OCI-LY1 (cell line): Measurements from ENCODE around the gene SPIN2B.
"Not testable (repeated sequence)": the region's sequence is repeated elsewhere in the genome, so short reads cannot be mapped to it uniquely, and the experiment has no call there.

Source experiments
- H2AFZ ChIP-seq: fragments of 200-600 bp; sonication (generic), shearing (Covaris generic); 2 replicates; pipeline ENCODE4 v1.6.0; 2014; ENCODE audit warnings: antibody characterized with exemption, mild to moderate bottlenecking, low read length
- H3F3A ChIP-seq: fragments of 200-600 bp; sonication (generic), shearing (Covaris generic); 2 replicates; pipeline ENCODE4 v1.6.0; 2014; ENCODE audit warnings: mild to moderate bottlenecking, antibody characterized with exemption, low read length, moderate library complexity; ENCODE audit not compliant: insufficient read depth
- H3K27ac ChIP-seq: fragments of 200-600 bp; sonication (generic); 2 replicates; pipeline ENCODE4 v1.5.1; 2014; ENCODE audit warnings: low read length, mixed run types, mild to moderate bottlenecking, low read depth; ENCODE audit not compliant: poor library complexity, severe bottlenecking
- H3K27me3 ChIP-seq: fragments of 200-600 bp; sonication (generic); 2 replicates; pipeline ENCODE4 v1.6.0; 2014; ENCODE audit warnings: antibody characterized with exemption, mild to moderate bottlenecking, low read length, moderate library complexity; ENCODE audit not compliant: insufficient read depth
- H3K36me3 ChIP-seq: fragments of 200-600 bp; sonication (generic); 2 replicates; pipeline ENCODE4 v1.6.1; 2014; ENCODE audit warnings: mild to moderate bottlenecking, antibody characterized with exemption, low read length, moderate library complexity, mixed read lengths; ENCODE audit not compliant: insufficient read depth
- H3K4me1 ChIP-seq: fragments of 200-600 bp; sonication (generic); 2 replicates; pipeline ENCODE4 v1.5.1; 2014; ENCODE audit warnings: mild to moderate bottlenecking, low read length, moderate library complexity; ENCODE audit not compliant: insufficient read depth, severe bottlenecking
- H3K4me2 ChIP-seq: fragments of 200-600 bp; sonication (generic), shearing (Covaris generic); 2 replicates; pipeline ENCODE4 v1.6.1; 2014; ENCODE audit warnings: low read length
- H3K4me3 ChIP-seq: fragments of 200-600 bp; sonication (generic); 2 replicates; pipeline ENCODE4 v1.5.1; 2014; ENCODE audit warnings: low read length, low read depth, mild to moderate bottlenecking, mixed read lengths; ENCODE audit not compliant: poor library complexity, severe bottlenecking
- H3K79me2 ChIP-seq: fragments of 200-600 bp; shearing (Covaris generic); 2 replicates; pipeline ENCODE4 v1.6.1; 2016; ENCODE audit warnings: mixed run types, low read length, mixed read lengths; ENCODE audit not compliant: insufficient read depth
- H3K9ac ChIP-seq: fragments of 200-600 bp; sonication (generic), shearing (Covaris generic); 2 replicates; pipeline ENCODE4 v1.6.1; 2014; ENCODE audit warnings: mild to moderate bottlenecking, low read length, mixed read lengths
- H3K9me2 ChIP-seq: fragments of 200-600 bp; sonication (generic), shearing (Covaris generic); 2 replicates; pipeline ENCODE4 v1.6.1; 2014; ENCODE audit warnings: low read depth, mild to moderate bottlenecking, low read length, mixed read lengths
- H3K9me3 ChIP-seq: fragments of 200-600 bp; shearing (Covaris generic); 2 replicates; pipeline ENCODE4 v1.6.1; 2014; ENCODE audit warnings: low read length, mixed read lengths
- H4K20me1 ChIP-seq: fragments of 200-600 bp; sonication (generic), shearing (Covaris generic); 2 replicates; pipeline ENCODE4 v1.6.0; 2016; ENCODE audit warnings: mild to moderate bottlenecking, low read length; ENCODE audit not compliant: insufficient read depth
- CTCF ChIP-seq: fragments of 200-600 bp; sonication (generic), shearing (Covaris generic); IDR thresholded peaks from 2 replicates; pipeline ENCODE4 v1.5.1; 2017; ENCODE audit warnings: mild to moderate bottlenecking, antibody characterized with exemption, low read length, moderate library complexity, mixed read lengths
- EZH2 ChIP-seq: fragments of 200-600 bp; sonication (generic), shearing (Covaris generic); IDR thresholded peaks from 2 replicates; pipeline ENCODE4 v1.8.0; 2017; ENCODE audit warnings: borderline replicate concordance, mixed run types, mild to moderate bottlenecking, antibody characterized with exemption, low read length, moderate library complexity, mixed read lengths

SPIN2B gene

GRCh38 chrX:57121162-57121755 lies at the start of gene SPIN2B:
SPIN2B (minus strand) TSS chrX:57121548.
- Histone ChIP-seq H3K4me1 (peaks cover 12% of the 10 kb centered on the region), H4K20me1 (no peaks in the 10 kb centered on the region), H3K79me2 (no peaks in the 10 kb centered on the region), H3K9ac (peak within 1 kb of the TSS; percentile 70), H3K4me2 (peak within 1 kb of the TSS; percentile 65), H3F3A (no peaks in the 10 kb centered on the region), H3K9me2 (no peaks in the 10 kb centered on the region), H2AFZ (no peak within 1 kb of the TSS), H3K36me3 (no peaks in the 10 kb centered on the region), H3K27ac (no peak within 1 kb of the TSS), H3K4me3 (peak within 1 kb of the TSS; percentile 63), H3K27me3 (no peaks in the 10 kb centered on the region), H3K9me3 (no peaks in the 10 kb centered on the region)
- no peak for TF ChIP-seq EZH2
- no peak for TF ChIP-seq CTCF

- Histone ChIP-seq H3K27me3 (no peaks in the 10 kb centered on the region), H3K9me2 (no peaks in the 10 kb centered on the region), H3K27ac (no peak overlapping the region), H4K20me1 (no peaks in the 10 kb centered on the region), H3K79me2 (no peaks in the 10 kb centered on the region), H3K9ac (no peak overlapping the region), H3K9me3 (no peaks in the 10 kb centered on the region), H2AFZ (no peak overlapping the region), H3K4me2 (no peak overlapping the region), H3K36me3 (no peaks in the 10 kb centered on the region), H3K4me1 (no peaks in the 10 kb centered on the region), H3F3A (no peaks in the 10 kb centered on the region), H3K4me3 (no peak overlapping the region)
- TF ChIP-seq EZH2: no peak
- peak; percentile 49 for TF ChIP-seq CTCF
Measured at GRCh38 chrX:57156397-57157049, 35.2 kb upstream of the SPIN2B start.

- H3K27ac ChIP-seq: no peak overlapping the region
- H3K4me3 ChIP-seq: no peak overlapping the region
- no peaks in the 10 kb centered on the region for H3K36me3 ChIP-seq
- no peaks in the 10 kb centered on the region for H3K9me3 ChIP-seq
- H2AFZ ChIP-seq: no peak overlapping the region
- no peaks in the 10 kb centered on the region for H3K27me3 ChIP-seq
- H3F3A ChIP-seq: no peaks in the 10 kb centered on the region
- H3K9ac ChIP-seq: no peak overlapping the region
- H3K9me2 ChIP-seq: no peaks in the 10 kb centered on the region
- H3K4me2 ChIP-seq: no peak overlapping the region
- H3K4me1 ChIP-seq: no peaks in the 10 kb centered on the region
- no peak for TF ChIP-seq CTCF
- TF ChIP-seq EZH2: no peak
- no peaks in the 10 kb centered on the region for H4K20me1 ChIP-seq
- no peaks in the 10 kb centered on the region for H3K79me2 ChIP-seq
Measured at GRCh38 chrX:57155171-57155570, 33.8 kb upstream of the SPIN2B start.

- not testable (repeated sequence) for H3K27me3 ChIP-seq, H3K4me2 ChIP-seq, H3F3A ChIP-seq, H3K9ac ChIP-seq, H3K9me2 ChIP-seq, H3K9me3 ChIP-seq, H3K4me3 ChIP-seq, H4K20me1 ChIP-seq, H3K4me1 ChIP-seq, H3K79me2 ChIP-seq, H3K27ac ChIP-seq, H3K36me3 ChIP-seq, H2AFZ ChIP-seq
Measured at GRCh38 chrX:57152222-57152621, 30.9 kb upstream of the SPIN2B start.
